ENCODE data around the gene NEO1.

Gene NEO1

GRCh38 chr15:73337187-73337586, 284.9 kb downstream of the NEO1 start:
- DNase-seq: no peak

- no peak for DNase-seq
These were observed 285.8 kb downstream of the NEO1 start for GRCh38 chr15:73338058-73338457.

- DNase-seq: no peak
These were observed 286.5 kb downstream of the NEO1 start for GRCh38 chr15:73338606-73339374.

- no peak for DNase-seq
These were observed 288.4 kb downstream of the NEO1 start for GRCh38 chr15:73340502-73341192.

- no peak for DNase-seq
These were observed 289.8 kb downstream of the NEO1 start for GRCh38 chr15:73341886-73342600.

GRCh38 chr15:73344056-73344455, 291.8 kb downstream of the NEO1 start:
- no peak for DNase-seq

GRCh38 chr15:73345658-73346057, 293.4 kb downstream of the NEO1 start:
- no peak for DNase-seq

GRCh38 chr15:73346735-73347312, 294.6 kb downstream of the NEO1 start:
- DNase-seq: peak; percentile 54 to 56

- DNase-seq: no peak
These were observed 296.9 kb downstream of the NEO1 start for GRCh38 chr15:73349191-73349590.

GRCh38 chr15:73352082-73352481, 299.8 kb downstream of the NEO1 start:
- DNase-seq: no peak

- DNase-seq: no peak
These were observed 301.5 kb downstream of the NEO1 start for GRCh38 chr15:73353734-73354133.

GRCh38 chr15:73354241-73354640, 302.0 kb downstream of the NEO1 start:
- DNase-seq: no peak

All from stimulated activated CD4-positive, alpha-beta T cell treated with anti-CD3 and anti-CD28 coated beads, Interleukin-2, amount 100 ng/mL, for 48 hours (primary cell).